HG03196 (cell line): Measurements from ENCODE around the gene BRD8.
"Not testable (repeated sequence)": the region's sequence is repeated elsewhere in the genome, so short reads cannot be mapped to it uniquely, and the experiment has no call there.

Experiments used
- ATAC-seq: cut with Tn5 transposase; IDR thresholded peaks from one replicate; pipeline ENCODE4 v1.9.1; 2021; ENCODE audit not compliant: unreplicated experiment

Gene BRD8

DNA sequence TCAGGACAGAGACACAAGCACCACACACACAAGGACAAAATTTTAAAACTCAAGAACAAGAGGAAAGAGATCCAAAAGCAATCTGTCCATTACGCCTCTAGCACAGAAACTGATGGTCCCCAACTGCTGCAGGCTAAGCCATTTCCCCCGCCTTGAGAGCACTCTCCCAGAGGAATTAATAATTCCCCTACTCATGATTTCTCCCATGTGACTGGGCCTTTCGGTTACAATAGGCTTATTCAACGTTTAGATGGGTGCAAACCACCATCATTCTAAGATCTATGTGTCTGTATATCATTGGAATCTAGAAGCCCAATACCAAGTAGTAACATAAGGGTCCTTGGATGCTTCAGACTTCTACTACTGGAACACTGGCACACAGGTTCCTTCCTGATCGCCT lies 18.8 kb downstream of the BRD8 start:
- no peak for ATAC-seq

DNA sequence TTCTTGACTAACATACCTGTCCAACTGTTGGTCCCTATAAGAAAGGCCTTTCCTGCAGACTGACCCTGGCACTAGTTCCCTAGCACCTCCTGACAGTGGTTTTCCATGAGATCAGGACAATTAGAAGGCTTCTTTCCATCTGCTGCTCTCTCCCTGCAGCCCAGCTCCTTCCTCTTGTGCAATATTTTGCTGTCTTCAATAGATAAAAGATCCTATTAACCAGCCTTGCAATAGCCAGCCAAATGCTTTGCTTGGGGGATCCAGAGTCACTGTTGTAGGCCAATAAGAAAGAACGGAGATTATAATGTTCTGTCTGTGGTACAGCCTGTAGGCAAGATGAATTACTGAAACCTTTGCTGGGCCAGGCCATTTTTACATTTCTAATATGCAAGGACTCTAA lies 20.8 kb downstream of the BRD8 start:
- no peak for ATAC-seq

DNA sequence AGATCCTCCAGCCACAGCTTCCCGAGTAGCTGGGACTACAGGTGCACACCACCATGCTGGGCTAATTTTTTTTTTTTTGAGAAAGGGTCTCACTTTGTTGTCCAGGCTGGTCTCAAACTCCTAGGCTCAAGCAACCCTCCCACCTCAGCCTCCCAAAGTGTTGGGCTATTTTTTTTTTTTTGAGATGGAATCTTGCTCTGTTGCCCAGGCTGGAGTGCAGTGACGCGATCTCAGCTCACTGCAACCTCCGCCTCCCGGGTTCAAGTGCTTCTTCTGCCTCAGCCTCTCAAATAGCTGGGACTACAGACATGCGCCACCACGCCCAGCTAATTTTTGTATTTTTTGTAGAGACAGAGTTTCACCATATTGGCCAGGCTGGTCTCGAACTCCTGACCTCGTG lies 22.5 kb downstream of the BRD8 start:
- ATAC-seq = not testable (repeated sequence)

DNA sequence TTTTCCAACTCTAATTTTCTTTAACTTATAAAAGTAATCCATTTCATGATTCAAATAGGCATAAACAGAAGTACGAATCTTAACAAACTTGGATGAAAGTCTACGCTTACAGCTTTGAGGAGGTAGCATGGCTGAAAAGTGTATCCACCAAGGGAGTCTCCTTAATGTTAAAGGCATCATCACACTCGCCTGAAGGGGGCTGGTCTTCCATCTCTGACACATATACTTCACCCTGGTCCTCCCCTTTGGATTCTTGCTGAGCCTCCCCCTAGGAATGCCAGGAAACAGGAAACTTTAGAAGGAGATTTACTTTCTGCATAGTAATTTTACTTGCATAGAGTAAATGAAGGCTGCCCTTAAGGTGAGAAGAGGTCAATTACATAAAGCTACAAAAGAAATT lies 28.9 kb downstream of the BRD8 start:
- ATAC-seq = no peak

DNA sequence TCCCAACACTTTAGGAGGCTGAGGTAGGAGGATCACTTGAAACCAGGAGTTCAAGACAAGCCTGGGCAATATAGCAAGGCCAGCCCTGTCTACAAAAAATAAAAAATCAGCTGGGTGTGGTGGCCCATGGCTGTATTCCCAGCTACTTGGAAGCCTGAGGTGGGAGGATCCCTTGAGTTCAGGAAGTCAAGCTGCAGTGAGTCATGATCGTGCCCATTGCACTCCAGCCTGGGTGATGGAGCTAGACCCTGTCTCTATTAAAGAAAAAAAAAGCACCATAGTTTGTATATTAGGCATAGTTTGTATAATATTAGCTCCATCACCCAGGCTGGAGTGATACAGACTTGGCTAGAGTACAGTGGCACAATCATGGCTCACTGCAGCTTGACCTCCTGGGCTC lies 29.6 kb downstream of the BRD8 start:
- ATAC-seq = no peak

DNA sequence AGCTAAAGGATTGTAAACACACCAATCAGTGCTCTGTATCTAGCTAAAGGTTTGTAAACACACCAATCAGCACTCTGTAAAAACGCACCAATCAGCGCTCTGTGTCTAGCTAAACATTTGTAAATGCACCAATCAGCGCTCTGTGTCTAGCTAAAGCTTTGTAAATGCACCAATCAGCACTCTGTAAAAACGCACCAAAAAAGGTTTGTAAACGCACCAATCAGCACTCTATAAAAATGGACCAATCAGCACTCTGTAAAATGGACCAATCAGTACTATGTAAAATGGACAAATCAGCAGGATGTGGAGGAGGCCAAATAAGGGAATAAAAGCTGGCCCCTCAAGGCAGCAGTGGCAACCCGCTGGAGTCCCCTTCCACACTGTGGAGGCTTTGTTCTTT lies 34.9 kb downstream of the BRD8 start:
- ATAC-seq = not testable (repeated sequence)

DNA sequence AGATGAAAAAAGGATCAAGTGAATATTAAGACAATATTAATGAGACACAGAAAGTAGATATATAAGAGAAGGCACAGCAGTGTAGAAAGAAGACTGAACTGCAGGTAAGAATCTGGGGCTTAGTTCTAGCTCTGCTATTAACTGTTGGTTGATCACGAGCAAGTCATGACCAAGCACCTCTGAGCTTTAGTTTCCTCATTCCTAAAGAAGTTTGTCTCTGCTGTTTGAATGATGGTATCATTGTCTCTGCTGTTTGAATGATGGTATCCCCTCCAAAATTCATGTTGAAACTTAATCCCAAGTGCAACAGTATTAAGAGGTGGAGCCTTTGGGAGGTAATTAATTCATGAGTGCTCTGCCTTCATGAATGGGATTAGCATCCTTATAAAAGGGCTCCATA lies 36.7 kb downstream of the BRD8 start:
- no peak for ATAC-seq

DNA sequence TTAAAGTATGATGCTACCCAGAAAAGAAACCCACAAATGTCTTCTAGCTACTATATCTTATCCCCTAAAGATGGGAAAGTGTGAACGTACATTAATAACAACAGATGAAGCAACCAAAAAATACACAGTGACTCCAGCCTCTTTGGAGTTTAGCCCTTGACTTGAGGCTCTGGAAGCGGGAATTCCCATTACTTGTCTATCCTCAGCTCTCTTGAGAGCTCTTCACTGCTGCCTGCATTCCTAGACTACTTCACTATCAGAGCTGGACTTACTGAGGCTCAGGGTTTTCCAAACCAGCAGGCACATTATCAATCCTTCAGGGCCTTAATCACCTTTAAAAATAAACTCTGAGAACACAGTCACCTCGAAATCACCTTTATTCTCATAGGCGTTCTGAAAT lies 38.2 kb downstream of the BRD8 start:
- ATAC-seq = no peak

DNA sequence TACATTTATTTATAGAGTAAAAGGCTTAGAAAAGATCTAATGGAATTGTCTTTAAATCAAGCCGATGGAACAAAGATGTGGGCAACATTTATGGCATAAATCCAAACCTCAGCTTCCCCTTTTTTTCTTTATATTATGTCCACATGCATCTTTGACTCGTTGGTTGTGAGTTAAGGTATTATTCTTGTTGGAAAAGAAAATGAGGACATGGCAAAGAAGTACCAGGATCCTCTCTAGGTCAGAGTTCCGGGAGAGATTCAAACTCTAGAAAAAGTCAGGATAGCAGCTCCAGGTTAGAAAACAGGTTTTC lies 38.7 kb downstream of the BRD8 start:
- ATAC-seq = no peak

DNA sequence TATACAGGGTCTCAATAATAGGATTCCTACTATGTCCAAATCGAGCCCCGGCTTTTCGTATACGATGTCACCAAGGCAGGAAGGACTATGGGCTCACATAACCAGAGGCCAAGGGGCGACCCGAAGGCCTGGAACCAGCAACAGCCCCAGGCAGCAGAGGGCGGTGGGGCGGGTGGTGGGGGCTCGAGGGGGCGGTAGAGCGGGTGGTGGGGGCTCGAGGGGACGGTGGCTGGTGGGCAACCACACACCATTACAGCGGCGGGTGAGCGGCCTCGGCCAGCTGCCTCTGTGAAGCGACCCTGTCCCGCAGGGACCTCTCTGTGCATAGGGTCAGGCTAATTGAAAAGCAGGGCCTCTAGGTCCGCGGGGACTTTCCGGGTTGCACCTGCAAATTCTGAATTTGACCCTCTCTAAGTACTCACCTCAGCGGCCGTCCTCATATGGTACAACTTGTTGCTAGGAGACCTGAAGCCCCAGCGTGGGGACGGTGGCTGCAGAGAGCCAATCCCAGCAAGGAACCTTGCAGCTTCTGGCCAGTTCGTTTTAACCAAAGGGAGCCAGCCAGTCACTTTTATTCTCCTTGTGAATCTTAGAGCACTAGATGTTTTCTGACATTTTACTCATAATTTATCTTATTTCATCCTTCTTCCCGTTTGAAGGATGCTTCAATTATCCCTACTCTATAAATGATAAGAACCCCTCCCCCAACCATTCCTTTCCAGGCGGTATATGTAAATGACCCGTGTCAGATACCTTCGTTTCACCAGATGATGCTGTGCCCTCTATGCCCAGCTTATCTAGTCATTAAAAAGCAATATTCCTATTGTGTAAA lies 39.3 kb downstream of the BRD8 start, which contains the start of gene NME5:
NME5 (minus strand) TSS at position 480 of the 832 bp plus-strand sequence. CDS start 648 bp downstream, outside the sequence.
- ATAC-seq = no peak

DNA sequence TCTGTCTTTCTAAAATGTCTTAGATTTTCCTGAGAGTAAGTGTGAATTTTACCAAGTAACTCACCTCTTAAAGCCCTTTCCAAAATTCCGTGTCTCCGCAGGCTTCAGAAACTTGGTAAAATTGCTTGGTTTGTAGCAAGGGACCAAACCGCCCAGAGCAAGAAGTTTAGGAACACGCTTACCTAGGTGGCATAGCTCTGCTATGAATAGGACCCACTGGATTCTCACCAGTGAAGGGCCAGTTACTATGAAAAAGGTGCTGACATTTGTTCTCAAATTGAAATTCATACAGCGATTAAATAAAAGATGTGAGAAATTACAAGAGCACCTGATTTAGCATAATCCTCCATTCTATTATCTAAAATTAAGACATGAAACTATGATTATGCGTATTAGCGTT lies 45.9 kb downstream of the BRD8 start:
- no peak for ATAC-seq

DNA sequence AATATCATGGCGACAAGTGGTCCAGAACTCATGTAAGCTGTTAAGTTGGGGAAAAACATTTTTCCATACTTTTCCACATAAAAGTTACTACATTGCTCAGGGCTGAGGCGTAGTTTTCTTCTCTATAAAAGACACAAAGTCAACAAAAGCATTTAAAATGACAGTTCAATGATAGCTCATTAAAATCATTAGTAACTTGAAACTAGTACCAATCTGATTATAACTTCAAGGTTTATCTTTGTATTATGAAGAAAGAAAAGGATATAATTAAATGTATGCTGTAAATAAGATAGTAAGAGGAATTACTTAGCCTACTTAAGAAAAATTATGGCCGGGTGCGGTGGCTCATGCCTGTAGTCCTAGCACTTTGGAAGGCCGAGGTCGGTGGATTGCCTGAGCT lies 49.1 kb downstream of the BRD8 start:
- ATAC-seq = no peak

DNA sequence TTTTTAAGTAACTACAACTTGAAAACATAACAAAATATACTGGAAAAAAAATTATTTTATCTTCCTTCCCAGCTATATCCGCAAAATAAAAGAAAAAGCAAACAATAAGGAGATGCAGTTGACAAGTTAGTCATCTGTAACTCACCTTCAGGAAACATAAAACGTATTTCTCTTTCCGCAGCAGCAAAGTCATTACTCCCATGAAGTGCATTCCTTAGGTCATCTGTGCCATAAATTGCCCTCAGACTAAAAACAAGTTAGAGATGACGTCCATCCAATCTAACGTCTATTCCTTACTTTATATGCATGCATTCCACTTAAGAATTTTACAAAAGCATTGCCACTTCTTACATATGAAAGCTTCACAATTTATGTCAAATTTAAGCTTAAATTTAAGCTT lies 50.1 kb downstream of the BRD8 start:
- ATAC-seq = no peak

DNA sequence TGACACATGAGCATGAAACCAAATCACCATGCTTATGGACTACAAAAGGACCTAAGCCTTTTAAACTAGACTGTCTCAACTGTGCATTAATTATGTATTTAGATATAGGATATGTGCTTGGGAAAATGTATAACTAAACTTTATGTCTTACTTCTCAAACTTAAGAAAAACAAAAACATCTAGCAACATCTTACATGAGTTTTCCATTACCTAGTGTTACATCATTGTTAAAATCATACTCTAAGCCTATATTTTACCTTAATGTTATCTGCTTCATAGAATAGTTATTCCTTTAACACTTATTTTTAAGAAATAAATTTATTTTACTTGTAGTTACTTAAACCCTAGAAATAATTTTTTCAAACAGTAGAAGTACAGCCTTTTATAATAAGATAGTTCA lies 63.2 kb downstream of the BRD8 start:
- ATAC-seq = no peak

DNA sequence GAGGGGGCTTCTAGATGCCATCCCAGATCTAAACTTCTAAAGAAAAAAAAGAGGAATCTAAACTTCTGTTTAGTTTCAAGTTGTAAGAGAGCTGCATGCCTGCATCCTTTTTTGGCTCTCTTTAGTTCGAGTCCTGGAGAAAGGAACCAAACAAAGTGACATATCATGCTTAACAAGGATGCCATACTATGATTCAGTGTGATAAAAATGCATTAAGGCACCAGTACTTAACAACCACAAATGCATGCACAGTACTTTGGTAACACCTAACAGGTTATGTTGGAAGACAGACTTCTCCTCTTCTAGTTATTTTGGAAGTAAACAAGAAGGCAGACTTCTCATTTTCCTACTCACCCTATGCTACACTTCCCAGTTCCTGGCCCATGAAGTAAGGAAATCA lies 66.5 kb downstream of the BRD8 start:
- no peak for ATAC-seq

DNA sequence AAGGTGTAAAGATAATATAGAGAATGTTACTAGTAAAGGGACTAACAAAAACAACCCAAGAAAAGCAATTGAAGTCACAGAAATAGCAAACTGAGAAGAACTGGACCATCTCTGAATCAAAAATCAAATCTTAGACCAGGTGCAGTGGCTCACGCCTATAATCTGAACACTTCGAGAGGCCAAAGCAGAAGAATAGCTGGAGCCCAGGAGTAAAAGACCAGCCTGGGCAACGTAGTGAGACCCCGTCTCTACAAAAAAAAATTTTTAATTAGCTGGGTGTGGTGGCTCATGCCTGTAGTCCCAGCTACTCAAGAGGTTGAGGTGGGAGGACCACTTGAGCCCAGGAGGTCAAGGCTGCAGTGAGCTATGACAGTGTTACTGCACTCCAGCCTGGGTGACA lies 67.2 kb downstream of the BRD8 start:
- no peak for ATAC-seq

DNA sequence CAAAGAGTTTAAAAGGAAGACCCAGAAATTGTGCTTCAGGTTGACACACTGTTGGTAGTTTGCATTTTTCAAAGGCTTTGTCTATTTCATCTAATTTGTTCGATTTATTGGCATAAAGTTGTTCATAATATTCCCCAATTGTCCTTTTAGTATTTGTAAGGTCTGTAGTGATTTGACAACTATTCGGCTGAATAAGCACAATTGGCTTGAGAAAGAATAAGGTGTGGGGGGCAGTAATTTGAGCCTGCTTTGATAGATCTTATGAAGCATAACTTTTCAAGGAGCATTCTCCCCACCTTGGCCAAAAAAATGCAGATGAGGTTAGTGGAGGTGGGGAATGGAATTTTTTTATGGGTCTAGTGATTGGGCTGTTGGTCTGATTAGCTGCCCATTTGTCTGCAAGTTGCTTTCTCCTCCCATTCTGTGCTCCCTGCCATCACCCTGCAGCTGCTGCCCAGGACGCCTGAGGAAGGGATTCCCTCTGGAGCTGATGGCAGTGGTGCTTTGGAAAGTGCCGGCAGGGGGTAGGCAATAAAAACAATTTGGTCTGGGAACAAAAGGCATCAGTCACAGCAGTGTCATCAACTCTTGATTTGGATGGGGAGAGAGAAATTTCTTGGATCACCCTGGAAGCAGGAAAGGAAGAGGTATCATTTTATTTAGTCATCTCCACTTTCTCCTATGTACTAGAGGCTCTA lies 68.0 kb downstream of the BRD8 start:
- no peak for ATAC-seq

DNA sequence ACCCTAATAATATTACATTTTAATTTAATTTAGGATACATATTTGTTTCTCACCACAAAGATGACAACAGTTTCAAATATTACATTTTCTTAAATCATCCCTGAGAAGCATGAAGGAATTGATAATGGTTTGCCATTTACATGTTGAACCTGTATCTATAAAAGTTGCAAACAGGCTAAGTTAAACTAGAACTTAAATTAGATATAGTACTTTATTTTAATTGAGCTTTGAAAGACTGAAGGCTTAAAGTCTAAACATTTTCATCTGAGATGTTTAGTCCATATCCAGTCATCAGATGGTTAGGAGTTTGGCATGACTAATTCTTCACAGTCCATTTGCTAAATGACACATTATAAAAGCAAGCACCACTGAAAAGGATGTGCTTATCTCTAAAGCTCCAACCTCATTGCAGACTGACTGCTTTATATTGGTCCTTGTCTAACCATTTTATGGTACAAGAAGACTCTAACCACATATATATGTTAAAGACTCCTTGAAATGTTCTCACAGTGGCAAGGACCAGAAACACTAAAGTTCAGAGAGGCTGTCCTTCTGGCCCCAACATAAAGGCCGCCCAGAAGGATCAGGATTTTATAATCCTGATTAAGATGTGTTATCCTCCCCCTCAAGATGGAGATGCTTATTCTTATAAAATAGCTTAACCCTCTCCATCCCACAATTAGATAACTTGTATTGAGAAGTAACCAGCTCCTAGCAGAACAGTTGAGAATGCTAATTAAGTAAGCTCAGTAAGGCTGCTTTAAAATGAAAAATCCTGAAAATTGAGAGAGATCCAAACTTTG lies 68.8 kb downstream of the BRD8 start:
- no peak for ATAC-seq

DNA sequence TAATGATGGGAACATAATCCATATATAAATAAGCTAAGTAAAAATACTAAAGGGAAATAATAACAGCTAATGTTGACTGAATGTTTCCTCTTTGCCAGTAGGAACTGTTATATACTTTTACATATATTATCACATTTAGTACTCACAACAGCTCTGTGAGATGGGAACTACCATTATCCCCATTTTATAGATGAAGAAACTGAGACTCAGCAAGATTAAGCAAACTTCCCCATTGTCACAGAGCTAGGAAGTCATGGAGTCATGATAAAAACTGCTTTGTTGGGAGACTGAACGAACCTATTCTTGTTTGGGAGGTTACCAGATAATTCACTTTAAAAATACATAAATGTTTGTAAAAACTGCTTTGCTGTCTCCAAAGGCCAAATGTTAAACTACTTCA lies 71.2 kb downstream of the BRD8 start:
- ATAC-seq = no peak

DNA sequence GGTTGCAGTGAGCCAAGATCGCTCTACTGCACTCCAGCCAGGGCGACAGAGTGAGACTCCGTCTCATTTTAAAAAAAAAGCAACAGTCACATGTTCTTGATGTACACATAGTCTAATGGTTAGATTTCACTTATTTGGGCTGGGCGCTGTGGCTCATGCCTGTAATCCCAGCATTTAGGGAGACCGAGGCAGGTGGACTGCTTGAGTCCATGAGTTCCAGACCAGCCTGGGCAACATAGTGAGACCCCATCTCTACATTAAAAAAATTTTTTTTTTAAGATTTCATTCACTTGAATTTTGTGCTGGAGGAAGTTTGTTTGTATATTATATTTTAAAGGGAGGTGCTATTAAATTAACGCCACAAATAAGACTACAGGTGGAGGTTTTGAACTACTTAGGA lies 72.7 kb downstream of the BRD8 start:
- ATAC-seq = no peak

DNA sequence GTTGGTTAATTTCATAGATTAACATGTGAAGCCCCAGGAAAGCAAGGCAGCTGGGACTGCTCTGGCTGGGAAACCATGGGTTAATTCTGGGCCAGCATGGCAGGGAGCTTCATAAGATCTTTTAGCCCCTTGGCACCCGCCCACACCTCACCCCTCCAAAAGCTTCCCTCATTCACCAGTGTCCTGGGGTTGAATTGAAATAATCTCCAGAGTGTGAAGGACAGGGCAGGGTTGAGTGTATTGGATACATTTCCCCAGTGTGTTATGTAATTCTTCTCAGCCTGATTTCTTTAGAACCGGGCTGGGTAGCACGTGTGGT lies 75.2 kb downstream of the BRD8 start:
- no peak for ATAC-seq
